Adrenal gland (tissue), 5 donors: Measurements from ENCODE around the gene INPPL1.

Experiments
- CTCF ChIP-seq, 6 experiments: fragments of 450-650 bp in 4 of 6; fragments of 200-600 bp in 2 of 6; sonication (generic) in 1 of 6; IDR thresholded peaks; 1 replicate in 5 of 6; 2 replicates in 1 of 6; pipeline versions ENCODE4 v1.5.1 to v1.8.0; 2016 to 2021; ENCODE audit warnings: antibody characterized with exemption in 6 of 6, mild to moderate bottlenecking in 2 of 6, moderate library complexity in 1 of 6
- POLR2A ChIP-seq, 2 donors: fragments of 450-650 bp; IDR thresholded peaks; one replicate each; pipeline ENCODE4 v1.6.1; 2017; ENCODE audit warnings: antibody characterized with exemption in 2 of 2, mild to moderate bottlenecking in 2 of 2, moderate library complexity in 1 of 2
- donor health status: DM: no; HTN: no; CAD: no.

GRCh38 chr11:72249961-72250360, 25.4 kb downstream of the INPPL1 start:
- TF ChIP-seq CTCF (IDR thresholded peaks at IDR 0.05) (no peak), POLR2A (IDR thresholded peaks at IDR 0.05) (no peak)
